Tibial nerve (tissue), 4 donors: ENCODE results near the gene METTL24. TPM values are rescaled to one million over a fixed set of nuclear protein-coding genes. Genes with fewer than 3 reads are reported as not detected.

Experiments
- DNase-seq, 2 donors: peaks; one replicate each; pipeline ENCODE4 v3.0.0-alpha.2; 2019; ENCODE audit warnings: low spot score in 2 of 2
- H3K27ac ChIP-seq, 4 donors: fragments of 200-600 bp; sonication (generic) in 3 of 4; one replicate each; pipeline ENCODE4 v1.5.1; 2017 to 2019; ENCODE audit warnings: mild to moderate bottlenecking in 1 of 4
- H3K27me3 ChIP-seq, 2 donors: fragments of 200-600 bp; sonication (generic) in 1 of 2; one replicate each; pipeline versions ENCODE4 v1.5.1 to v1.6.0; 2017 to 2019
- H3K36me3 ChIP-seq, 3 donors: fragments of 200-600 bp; sonication (generic); one replicate each; pipeline ENCODE4 v1.5.1; 2018 to 2019
- H3K4me1 ChIP-seq, 4 donors: fragments of 200-600 bp; sonication (generic) in 3 of 4; one replicate each; pipeline ENCODE4 v1.5.1; 2017 to 2019
- H3K4me3 ChIP-seq, 4 donors: fragments of 200-600 bp; sonication (generic) in 3 of 4; one replicate each; pipeline ENCODE4 v1.5.1; 2017 to 2019; ENCODE audit warnings: mild to moderate bottlenecking in 1 of 4, moderate library complexity in 1 of 4
- H3K9me3 ChIP-seq, 4 donors: fragments of 200-600 bp; sonication (generic) in 3 of 4; one replicate each; pipeline ENCODE4 v1.5.1; 2017 to 2019
- EP300 ChIP-seq, 2 donors: sonication (generic); formaldehyde crosslinking; IDR thresholded peaks; one replicate each; pipeline ENCODE4 v1.6.1; 2017; ENCODE audit warnings: antibody characterized with exemption in 2 of 2, mild to moderate bottlenecking in 1 of 2
- POLR2A ChIP-seq, 2 donors: fragments of 450-650 bp; IDR thresholded peaks; one replicate each; pipeline ENCODE4 v1.6.1; 2017; ENCODE audit warnings: antibody characterized with exemption in 2 of 2, mild to moderate bottlenecking in 2 of 2, moderate library complexity in 2 of 2
- WGBS, 2 donors: methylation state at CpG; one replicate each; pipeline ENCODE4 v1.1.5; 2018; 5-methylcytosine and 5-hydroxymethylcytosine counted together
- total RNA-seq, 4 donors: library from RNA; depleted of rRNA; stranded (reverse); fragments of >200 nt; gene quantifications; one replicate each; pipeline ENCODE4 v1.1.0, GENCODE V29; 2016
- TF ChIP-seq, protein P1 (sequence below), 5 experiments: fragments of 200-600 bp in 3 of 5; fragments of 450-650 bp in 2 of 5; sonication (generic) in 3 of 5; IDR thresholded peaks; one replicate each; pipeline ENCODE4 v1.5.1; 2016 to 2019; ENCODE audit warnings: antibody characterized with exemption in 5 of 5, mild to moderate bottlenecking in 3 of 5, moderate library complexity in 2 of 5

Gene METTL24
- total RNA-seq, 4 donors from 2014 or later: 0.63 to 2.4 (median 0.93) TPM

DNA sequence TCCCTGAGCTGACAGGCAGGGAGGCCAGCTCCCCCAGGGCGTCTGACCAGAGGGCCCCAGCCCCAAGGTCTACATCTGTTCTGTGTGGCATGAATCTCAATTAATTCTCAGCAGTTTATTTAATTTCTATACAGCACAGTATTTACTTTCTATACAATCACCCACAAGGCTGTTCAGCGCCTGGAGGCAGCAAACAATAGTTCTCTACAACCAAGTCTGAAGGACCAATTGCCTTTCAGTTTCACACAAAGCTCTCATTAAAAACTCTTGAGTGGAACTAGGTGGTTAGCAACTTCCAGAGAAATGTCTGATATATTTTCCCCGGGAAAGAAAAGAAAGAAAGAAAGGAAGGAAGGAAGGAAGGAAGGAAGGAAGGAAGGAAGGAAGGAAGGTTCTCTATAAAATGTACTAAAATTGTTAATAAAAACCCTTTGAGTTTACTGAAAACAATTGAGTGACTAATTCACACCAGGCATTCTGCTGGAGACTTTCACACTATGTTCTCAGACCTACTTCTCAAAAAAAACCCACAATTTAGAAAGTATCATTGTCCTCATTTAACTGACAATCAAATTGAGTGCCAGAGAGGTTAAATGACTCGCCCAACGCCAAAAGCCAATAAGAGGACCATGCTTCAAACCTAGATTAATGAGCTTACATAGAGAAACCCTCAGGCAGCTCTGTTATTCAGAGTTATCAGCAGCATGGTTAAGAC, 62.5 kb downstream of the METTL24 start:
- H3K27me3 ChIP-seq: no peaks in the 10 kb centered on the region
- no peaks in the 10 kb centered on the region for H3K36me3 ChIP-seq
- WGBS, 2 donors: 46 to 55% methylated on average over 5 of the region's 5 CpGs
- no peak overlapping the region for H3K4me3 ChIP-seq
- peaks cover 0 to 18% (median 0%) of the 10 kb centered on the region in 4 donors for H3K4me1 ChIP-seq
- no peak overlapping the region for H3K27ac ChIP-seq
- no peak for DNase-seq
- no peaks in the 10 kb centered on the region for H3K9me3 ChIP-seq
- TF ChIP-seq POLR2A (IDR thresholded peaks at IDR 0.05) (no peak), EP300 (IDR thresholded peaks at IDR 0.05) (no peak)
- TF ChIP-seq, protein P1, sequence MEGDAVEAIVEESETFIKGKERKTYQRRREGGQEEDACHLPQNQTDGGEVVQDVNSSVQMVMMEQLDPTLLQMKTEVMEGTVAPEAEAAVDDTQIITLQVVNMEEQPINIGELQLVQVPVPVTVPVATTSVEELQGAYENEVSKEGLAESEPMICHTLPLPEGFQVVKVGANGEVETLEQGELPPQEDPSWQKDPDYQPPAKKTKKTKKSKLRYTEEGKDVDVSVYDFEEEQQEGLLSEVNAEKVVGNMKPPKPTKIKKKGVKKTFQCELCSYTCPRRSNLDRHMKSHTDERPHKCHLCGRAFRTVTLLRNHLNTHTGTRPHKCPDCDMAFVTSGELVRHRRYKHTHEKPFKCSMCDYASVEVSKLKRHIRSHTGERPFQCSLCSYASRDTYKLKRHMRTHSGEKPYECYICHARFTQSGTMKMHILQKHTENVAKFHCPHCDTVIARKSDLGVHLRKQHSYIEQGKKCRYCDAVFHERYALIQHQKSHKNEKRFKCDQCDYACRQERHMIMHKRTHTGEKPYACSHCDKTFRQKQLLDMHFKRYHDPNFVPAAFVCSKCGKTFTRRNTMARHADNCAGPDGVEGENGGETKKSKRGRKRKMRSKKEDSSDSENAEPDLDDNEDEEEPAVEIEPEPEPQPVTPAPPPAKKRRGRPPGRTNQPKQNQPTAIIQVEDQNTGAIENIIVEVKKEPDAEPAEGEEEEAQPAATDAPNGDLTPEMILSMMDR (IDR thresholded peaks at IDR 0.05): no peak

DNA sequence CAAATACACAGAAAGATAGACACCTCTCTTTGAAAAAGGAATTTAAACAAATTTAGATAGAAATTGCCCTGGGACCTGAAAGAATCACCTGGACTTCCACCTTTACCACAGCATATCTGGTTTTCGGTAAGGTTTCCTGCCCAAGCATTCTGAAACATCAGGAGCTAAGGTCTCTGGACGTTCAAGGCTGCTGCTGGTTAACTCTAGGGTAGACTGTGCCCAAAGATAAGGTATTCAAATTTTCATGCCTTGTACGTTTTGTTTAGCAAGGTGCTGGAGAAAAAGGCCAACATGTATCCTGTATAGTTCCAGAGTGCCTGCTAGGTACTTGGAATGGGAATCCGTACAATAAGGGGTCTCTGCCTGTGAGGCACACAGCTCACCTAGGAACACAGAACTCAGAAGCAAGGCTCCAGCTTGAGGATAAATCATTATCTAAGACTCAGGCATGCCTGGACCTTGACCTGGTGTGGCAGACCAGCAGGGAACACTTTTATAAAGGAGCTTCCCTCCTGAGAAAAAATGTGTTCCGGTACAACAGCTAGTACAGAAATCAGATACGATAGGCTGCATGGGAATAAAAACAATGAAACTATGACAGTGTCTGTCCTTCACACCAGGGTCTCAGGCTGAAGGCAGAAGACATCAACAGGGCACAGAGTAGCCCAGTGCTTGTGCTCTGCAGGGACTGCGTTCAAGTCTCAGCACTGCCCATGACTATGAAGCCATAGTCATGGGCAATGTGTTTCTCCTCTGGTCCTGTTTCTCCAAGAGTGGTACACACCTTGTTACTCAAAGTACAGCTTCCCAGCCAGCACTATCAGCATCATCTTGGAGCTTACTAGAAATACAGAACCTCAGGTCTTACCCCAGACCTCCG, 70.4 kb downstream of the METTL24 start:
- DNase-seq: no peak
- Histone ChIP-seq H3K9me3 (peaks cover 0 to 10% (median 0%) of the 10 kb centered on the region in 4 donors), H3K27ac (no peak overlapping the region), H3K4me1 (peaks cover 0 to 12% (median 0%) of the 10 kb centered on the region in 4 donors), H3K27me3 (no peaks in the 10 kb centered on the region), H3K36me3 (no peaks in the 10 kb centered on the region), H3K4me3 (no peak overlapping the region)
- TF ChIP-seq, protein P1 (IDR thresholded peaks at IDR 0.05): no peak
- TF ChIP-seq EP300 (IDR thresholded peaks at IDR 0.05): no peak
- no peak for TF ChIP-seq POLR2A (IDR thresholded peaks at IDR 0.05)
- WGBS, 2 donors: 86 to 88% methylated on average over 8 of the region's 8 CpGs

DNA sequence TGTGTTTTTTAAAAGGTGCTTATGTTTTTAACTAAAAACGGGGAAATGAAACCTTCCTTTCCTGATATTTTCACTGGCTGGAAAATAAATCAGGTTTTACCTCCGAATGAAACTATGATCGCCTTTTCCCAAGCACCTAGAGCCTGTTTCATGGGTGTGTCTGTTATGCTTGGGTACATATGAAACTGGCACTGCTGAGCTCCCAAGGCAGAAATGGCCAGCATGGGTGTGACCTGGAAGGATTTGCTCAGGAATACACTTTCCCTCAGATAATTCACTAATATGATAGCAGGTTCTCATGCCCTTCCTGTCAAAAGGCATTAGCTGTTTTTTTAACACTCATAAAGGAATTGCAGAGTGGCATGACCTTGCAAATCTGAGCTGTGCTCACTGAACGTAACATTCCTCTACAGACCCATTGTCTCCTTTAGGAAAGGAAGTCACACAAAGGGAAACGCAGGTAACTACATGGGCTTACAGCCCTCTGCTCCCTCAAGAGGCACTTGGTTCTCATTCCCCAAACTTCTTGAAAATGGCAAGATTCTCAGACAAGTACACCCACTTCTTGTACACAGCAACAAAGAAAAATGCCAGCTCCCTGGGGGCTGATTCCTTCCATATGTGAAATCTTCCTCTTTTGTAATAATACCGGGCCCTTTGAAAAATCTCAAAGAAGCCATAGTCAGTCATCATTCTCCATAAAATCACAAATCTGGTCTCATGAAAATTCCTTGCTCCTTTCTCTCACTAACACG, 72.7 kb downstream of the METTL24 start:
- DNase-seq: no peak
- Histone ChIP-seq H3K9me3 (peaks cover 0 to 9% (median 0%) of the 10 kb centered on the region in 4 donors), H3K36me3 (no peaks in the 10 kb centered on the region), H3K4me3 (no peak overlapping the region), H3K4me1 (peaks cover 0 to 12% (median 0%) of the 10 kb centered on the region in 4 donors), H3K27me3 (no peaks in the 10 kb centered on the region), H3K27ac (no peak overlapping the region)
- WGBS, 2 donors: 58 to 67% methylated on average over 7 of the region's 7 CpGs
- TF ChIP-seq EP300 (IDR thresholded peaks at IDR 0.05) (no peak), POLR2A (IDR thresholded peaks at IDR 0.05) (no peak)
- TF ChIP-seq, protein P1 (IDR thresholded peaks at IDR 0.05): no peak

DNA sequence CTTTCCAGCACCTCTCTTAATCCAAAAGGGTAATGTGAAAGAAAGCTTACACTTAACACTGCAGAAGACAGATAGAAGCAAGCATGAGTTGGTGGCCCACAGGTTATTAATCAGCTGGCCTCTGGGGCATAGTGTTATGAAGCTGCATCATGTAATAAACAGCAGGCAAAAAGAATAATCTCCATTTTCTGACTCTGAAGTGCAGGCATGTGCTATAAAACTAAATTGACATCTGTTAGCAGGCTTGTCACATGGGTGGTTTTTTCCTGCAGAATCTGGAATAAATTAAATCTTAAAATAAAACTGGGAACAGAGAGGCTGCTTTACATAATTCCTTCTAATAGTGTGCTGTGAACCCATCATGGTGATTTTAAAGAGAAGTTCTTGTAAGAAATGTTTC, 73.3 kb downstream of the METTL24 start:
- no peak for DNase-seq
- Histone ChIP-seq H3K4me1 (peaks cover 0 to 12% (median 0%) of the 10 kb centered on the region in 4 donors), H3K27ac (no peak overlapping the region), H3K9me3 (peaks cover 0 to 5% (median 0%) of the 10 kb centered on the region in 4 donors), H3K27me3 (no peaks in the 10 kb centered on the region), H3K36me3 (no peaks in the 10 kb centered on the region), H3K4me3 (no peak overlapping the region)
- TF ChIP-seq EP300 (IDR thresholded peaks at IDR 0.05): no peak

DNA sequence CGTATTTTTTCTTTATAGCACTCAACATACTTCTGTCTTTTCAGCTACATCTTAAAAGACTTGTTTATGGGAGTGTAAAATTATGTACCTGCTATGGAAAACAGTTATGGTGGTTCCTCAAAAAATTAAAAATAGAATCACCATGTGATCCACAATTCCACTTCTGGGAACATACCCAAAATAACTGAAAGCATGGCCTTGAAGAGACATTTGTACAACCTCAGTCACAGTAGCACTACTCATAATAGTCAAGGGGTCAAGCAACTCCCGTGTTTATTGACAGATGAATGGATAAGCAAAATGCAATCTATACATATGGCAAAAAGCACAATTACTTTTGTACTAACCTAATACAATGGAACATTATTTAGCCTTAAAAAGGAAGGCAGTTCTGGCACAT, 74.5 kb downstream of the METTL24 start:
- no peak for DNase-seq
- no peaks in the 10 kb centered on the region for H3K9me3 ChIP-seq
- H3K36me3 ChIP-seq: no peaks in the 10 kb centered on the region
- H3K4me1 ChIP-seq: peaks cover 0 to 12% (median 0%) of the 10 kb centered on the region in 4 donors
- no peak for TF ChIP-seq EP300 (IDR thresholded peaks at IDR 0.05)
- no peak for TF ChIP-seq POLR2A (IDR thresholded peaks at IDR 0.05)
- TF ChIP-seq, protein P1 (IDR thresholded peaks at IDR 0.05): no peak
- no peaks in the 10 kb centered on the region for H3K27me3 ChIP-seq
- no peak overlapping the region for H3K4me3 ChIP-seq
- no peak overlapping the region for H3K27ac ChIP-seq
- WGBS, 2 donors: 57% methylated on average over 2 of the region's 2 CpGs
